Cardiac fibroblast (primary cell): ENCODE results near the gene TBL1Y.
"Not testable (repeated sequence)": the region's sequence is repeated elsewhere in the genome, so short reads cannot be mapped to it uniquely, and the experiment has no call there.

Experiments used
- DNase-seq, 2 donors: peaks; one replicate each; pipeline versions ENCODE4 v3.0.0 to v3.0.0-alpha.2; 2010; ENCODE audit warnings: low read depth in 2 of 2
- H3K4me3 ChIP-seq, 2 donors: replicated peaks in 1 of 2; 1 replicate in 1 of 2; 2 replicates in 1 of 2; pipeline ENCODE4 v1.5.1; 2011; ENCODE audit warnings: low read depth in 2 of 2, low read length in 2 of 2, mild to moderate bottlenecking in 2 of 2, moderate library complexity in 1 of 2
- TF ChIP-seq, protein P1 (sequence below): IDR thresholded peaks from one replicate; pipeline ENCODE4 v1.5.1; 2011; ENCODE audit warnings: low read depth, mild to moderate bottlenecking, low read length, inconsistent platforms

Gene TBL1Y

DNA sequence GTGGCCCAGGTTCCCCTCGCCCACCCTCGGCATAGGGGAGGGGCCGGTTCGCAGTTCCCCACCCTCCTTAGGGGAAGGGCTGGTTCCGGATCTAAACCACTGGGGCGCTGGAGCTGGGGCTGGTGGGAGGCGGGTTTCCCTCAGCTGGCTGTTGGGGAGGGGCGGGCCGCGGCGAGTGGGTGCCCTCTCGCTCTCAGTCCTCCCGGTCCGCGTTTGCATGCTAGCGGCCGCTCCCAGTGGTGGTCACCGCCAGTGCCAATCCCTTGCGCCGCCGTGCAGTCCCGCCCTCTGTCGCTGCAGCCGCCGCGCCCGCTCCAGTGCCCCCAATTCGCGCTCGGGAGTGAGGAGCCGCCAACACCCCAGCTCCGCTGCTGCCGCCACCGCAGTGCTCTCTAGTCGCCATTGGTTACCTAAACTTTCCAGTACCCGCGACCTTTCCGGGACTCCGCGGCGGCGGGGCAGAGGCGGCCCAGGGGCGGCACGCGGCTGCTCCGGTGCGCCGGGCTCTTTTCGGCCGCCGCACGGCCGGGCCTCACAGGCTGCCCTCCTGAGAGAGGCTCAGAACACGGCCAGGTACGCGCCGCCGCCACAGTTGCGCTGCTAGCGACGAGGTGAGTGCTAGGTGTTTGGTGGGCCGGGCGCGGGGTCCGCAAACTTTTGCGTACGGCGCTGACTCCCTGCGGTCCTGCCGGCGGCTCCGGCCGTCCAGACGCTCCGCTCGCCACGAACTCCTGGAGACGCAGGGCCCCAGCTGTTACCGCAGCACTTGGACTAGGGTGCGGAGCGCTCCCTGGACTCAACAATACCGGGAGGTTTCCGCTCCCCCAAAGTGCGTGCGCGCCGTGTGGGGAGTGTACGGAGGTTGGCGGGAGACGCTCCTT lies at the start of gene TBL1Y:
TSS of gene TBL1Y (plus strand) at position 326 of the 881 bp plus-strand sequence. CDS start 114,388 bp downstream, outside the sequence.
- H3K4me3 ChIP-seq = no peak within 1 kb of the TSS
- TF ChIP-seq, protein P1, sequence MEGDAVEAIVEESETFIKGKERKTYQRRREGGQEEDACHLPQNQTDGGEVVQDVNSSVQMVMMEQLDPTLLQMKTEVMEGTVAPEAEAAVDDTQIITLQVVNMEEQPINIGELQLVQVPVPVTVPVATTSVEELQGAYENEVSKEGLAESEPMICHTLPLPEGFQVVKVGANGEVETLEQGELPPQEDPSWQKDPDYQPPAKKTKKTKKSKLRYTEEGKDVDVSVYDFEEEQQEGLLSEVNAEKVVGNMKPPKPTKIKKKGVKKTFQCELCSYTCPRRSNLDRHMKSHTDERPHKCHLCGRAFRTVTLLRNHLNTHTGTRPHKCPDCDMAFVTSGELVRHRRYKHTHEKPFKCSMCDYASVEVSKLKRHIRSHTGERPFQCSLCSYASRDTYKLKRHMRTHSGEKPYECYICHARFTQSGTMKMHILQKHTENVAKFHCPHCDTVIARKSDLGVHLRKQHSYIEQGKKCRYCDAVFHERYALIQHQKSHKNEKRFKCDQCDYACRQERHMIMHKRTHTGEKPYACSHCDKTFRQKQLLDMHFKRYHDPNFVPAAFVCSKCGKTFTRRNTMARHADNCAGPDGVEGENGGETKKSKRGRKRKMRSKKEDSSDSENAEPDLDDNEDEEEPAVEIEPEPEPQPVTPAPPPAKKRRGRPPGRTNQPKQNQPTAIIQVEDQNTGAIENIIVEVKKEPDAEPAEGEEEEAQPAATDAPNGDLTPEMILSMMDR = no peak
- no peak for DNase-seq

- no peak overlapping the region for H3K4me3 ChIP-seq
- TF ChIP-seq, protein P1 = no peak
Measured at GRCh38 chrY:6894496-6894895, 16.0 kb upstream of the TBL1Y start.

GRCh38 chrY:6895236-6895635 lies 15.3 kb upstream of the TBL1Y start:
- TF ChIP-seq, protein P1 = no peak
- H3K4me3 ChIP-seq = no peak overlapping the region
- DNase-seq = no peak

More at GRCh38 chrY:6894496-6894895, 16.0 kb upstream of the TBL1Y start:
- DNase-seq = no peak

- not testable (repeated sequence) for H3K4me3 ChIP-seq, DNase-seq
Measured at GRCh38 chrY:6902116-6902515, 8.4 kb upstream of the TBL1Y start.

- DNase-seq = no peak
- TF ChIP-seq, protein P1 = no peak
- no peak overlapping the region for H3K4me3 ChIP-seq
Measured at GRCh38 chrY:6907591-6907990, 2.9 kb upstream of the TBL1Y start.

DNA sequence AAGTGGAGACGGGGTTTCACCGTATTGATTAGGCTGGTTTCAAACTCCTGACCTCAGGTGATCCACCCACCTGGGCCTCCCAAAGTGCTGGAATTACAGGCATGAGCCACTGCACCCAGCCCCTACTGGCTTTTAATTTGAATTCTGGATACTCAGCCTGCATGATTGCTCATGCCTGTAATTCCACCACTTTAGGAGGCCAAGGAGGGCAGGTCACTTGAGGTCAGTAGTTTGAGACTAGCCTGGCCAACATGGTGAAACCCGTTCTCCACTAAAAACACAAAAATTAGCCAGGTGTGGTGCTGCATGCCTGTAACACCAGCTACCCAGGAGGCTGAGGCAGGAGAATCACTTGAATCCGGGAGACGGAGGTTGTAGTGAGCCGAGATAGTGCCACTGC lies 2.5 kb upstream of the TBL1Y start:
- not testable (repeated sequence) for H3K4me3 ChIP-seq, DNase-seq

DNA sequence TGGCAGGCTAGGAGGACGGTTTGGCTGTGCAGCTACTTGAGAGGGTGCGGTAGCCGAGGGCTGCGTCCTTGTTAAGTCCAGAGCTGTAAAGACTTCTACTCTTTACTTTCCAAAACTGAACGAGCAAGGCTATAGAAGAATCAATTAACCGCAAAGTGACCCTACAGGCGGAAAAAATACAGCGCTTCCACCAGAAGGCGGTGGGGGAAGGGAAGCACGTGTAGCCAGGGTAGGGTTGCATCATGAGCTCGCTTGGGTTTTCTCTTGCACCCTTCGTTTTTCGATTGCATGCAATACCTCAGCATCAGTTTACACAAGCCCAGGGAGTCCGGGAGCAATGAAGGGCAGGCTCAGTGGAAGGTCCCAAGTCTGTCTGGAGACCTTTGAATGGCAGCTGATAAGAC lies 1.4 kb upstream of the TBL1Y start:
- TF ChIP-seq, protein P1 = no peak
- H3K4me3 ChIP-seq = no peak overlapping the region
- no peak for DNase-seq

GRCh38 chrY:6909856-6910255 lies 641 bp upstream of the TBL1Y start:
- TF ChIP-seq, protein P1 = no peak
- DNase-seq = no peak
- no peak overlapping the region for H3K4me3 ChIP-seq
